ENCODE results near the gene PIEZO2.
"Not testable (repeated sequence)": the region's sequence is repeated elsewhere in the genome, so short reads cannot be mapped to it uniquely, and the experiment has no call there.

PIEZO2 gene

DNA sequence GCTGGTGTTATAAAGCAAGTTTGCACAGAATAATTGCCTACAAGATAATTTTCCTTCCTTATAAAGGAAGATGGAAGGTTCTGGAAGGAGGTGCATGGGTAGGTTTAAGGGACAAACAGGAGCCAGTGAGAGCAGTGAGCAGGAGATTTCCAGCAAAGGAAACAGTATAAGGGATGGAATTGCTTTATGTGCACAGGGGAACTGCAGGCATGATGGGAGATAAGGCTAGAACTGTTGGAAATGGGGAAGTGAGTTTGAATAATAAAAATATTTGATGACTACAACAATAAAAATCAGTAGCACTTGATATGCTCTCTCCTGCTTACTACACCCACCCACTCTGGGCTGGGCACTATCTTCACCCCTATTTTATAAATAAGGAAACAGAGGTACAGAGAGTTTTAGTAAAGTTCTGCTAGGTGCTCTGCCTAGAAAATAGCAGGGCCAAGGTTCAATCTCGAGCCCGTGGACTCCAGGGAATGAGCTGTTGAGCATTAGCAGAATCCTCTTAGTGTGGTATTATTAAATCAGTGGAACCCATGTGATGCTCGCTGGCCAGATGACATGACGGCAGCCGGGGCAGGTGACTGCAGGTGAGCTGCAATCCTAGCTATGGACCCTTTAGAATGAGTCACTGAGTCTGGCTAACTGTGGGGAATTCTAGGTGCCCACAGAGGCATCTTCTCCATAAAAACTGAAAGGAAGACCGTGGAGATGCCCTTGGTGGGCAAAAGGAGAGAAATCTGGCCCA lies 302.5 kb downstream of the PIEZO2 start:
- no peak for DNase-seq (ENCODE audit: insufficient read length, low spot score)
- FAIRE-seq = no peak
- TF ChIP-seq, protein P1, sequence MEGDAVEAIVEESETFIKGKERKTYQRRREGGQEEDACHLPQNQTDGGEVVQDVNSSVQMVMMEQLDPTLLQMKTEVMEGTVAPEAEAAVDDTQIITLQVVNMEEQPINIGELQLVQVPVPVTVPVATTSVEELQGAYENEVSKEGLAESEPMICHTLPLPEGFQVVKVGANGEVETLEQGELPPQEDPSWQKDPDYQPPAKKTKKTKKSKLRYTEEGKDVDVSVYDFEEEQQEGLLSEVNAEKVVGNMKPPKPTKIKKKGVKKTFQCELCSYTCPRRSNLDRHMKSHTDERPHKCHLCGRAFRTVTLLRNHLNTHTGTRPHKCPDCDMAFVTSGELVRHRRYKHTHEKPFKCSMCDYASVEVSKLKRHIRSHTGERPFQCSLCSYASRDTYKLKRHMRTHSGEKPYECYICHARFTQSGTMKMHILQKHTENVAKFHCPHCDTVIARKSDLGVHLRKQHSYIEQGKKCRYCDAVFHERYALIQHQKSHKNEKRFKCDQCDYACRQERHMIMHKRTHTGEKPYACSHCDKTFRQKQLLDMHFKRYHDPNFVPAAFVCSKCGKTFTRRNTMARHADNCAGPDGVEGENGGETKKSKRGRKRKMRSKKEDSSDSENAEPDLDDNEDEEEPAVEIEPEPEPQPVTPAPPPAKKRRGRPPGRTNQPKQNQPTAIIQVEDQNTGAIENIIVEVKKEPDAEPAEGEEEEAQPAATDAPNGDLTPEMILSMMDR (IDR thresholded peaks at IDR 0.05; ENCODE audit: insufficient read depth, missing control alignments) = no peak

DNA sequence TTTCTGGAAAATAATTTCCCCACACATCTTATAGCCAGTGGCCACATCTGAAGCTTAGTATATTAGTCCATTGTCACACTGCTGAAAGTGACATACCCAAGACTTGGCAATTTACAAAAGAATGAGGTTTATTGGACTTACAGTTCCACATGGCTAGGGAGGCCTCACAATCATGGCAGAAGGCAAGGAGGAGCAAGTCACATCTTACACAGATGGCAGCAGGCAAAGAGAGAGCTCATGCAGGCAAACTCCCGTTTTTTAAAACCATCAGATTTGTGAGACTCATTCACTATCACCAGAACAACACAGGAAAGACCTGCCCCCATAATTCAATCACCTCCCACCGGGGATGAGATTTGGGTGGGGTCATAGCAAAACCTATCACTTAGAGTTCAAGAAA lies 303.3 kb downstream of the PIEZO2 start:
- not testable (repeated sequence) for FAIRE-seq; DNase-seq (ENCODE audit: insufficient read length, low spot score)

DNA sequence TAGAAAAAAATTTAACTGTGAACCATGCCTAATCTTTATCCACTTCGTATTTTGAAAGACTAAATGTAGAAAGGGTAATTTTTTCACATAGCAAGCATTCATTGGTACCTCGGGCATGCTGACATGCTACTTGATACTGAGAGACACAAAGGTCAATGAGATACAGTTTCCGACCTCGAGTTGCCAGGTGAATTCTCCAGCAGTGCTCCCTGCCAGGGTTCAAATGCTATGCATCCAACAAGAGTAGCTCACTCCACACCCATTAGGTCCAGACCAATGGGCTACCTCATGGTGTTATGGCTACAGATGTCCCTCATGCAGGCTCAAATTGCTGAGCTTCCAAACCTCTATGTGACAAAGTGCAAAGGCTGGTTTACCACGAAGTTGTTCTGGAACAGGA lies 305.8 kb downstream of the PIEZO2 start:
- DNase-seq (ENCODE audit: insufficient read length, low spot score) = no peak

DNA sequence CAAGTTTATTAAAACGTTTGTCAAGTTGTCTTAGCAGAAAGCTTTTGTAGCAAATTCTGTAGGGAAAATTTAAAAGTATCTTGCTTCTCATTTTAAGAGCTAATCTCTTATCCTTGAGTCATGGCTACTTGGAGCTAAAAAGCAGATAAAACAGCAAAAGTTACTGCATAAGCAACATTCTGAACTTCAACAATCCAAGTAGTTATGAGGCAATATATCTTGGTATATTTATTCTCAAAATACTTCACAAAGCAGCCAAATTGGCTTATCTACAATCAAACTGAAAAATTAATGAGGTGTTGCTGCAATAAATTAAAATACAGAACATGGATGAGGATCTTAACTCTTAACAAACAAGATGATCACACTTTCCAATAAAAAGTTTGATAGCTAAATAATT lies 306.5 kb downstream of the PIEZO2 start:
- DNase-seq (ENCODE audit: insufficient read length, low spot score) = no peak
- TF ChIP-seq, protein P1 (IDR thresholded peaks at IDR 0.05; ENCODE audit: insufficient read depth, missing control alignments) = no peak
- FAIRE-seq = no peak

More for the DNA sequence above, 305.8 kb downstream of the PIEZO2 start:
- FAIRE-seq = no peak
- TF ChIP-seq, protein P1 (IDR thresholded peaks at IDR 0.05; ENCODE audit: insufficient read depth, missing control alignments) = no peak

DNA sequence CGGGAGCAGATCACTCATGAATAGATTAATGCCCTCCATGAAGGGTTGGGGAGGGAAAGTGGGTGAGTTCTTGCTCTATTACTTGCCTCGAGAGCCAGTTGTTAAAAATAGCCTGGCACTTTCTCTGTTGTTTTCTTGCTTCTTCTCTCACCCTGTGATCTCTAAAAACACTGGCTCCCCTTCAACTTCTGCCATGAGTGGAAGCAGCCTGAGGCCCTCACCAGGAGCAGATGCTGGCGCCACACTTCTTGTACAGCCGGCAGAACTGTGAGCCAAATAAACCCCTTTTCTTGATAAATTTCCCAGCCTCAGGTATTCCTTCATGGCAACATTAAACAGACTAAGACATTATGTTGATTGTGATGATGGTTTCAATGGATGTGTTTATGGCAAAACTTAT lies 307.0 kb downstream of the PIEZO2 start:
- TF ChIP-seq, protein P1 (IDR thresholded peaks at IDR 0.05; ENCODE audit: insufficient read depth, missing control alignments) = no peak
- DNase-seq (ENCODE audit: insufficient read length, low spot score) (no peak), FAIRE-seq (no peak)

DNA sequence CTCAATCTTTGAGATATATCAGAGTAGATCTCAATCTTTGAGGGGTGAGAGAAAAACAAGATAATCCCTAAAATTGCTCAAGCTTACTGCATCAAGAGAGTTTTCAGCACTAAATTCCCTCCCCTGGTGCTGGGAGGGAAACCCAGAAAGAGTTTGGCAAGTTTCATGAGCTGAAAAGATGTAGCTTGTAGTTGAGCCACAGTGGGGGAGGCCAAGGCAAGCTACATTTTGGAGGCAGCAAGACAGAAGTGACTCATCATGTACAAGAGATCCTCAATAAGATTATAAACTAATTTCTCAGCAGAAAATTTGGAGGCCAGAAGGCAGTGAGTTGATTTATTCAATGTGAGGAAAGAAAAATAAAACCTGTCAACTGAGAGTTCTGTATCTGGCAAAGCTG lies 308.2 kb downstream of the PIEZO2 start:
- no peak for FAIRE-seq
- TF ChIP-seq, protein P1 (IDR thresholded peaks at IDR 0.05; ENCODE audit: insufficient read depth, missing control alignments) = no peak
- no peak for DNase-seq (ENCODE audit: insufficient read length, low spot score)

DNA sequence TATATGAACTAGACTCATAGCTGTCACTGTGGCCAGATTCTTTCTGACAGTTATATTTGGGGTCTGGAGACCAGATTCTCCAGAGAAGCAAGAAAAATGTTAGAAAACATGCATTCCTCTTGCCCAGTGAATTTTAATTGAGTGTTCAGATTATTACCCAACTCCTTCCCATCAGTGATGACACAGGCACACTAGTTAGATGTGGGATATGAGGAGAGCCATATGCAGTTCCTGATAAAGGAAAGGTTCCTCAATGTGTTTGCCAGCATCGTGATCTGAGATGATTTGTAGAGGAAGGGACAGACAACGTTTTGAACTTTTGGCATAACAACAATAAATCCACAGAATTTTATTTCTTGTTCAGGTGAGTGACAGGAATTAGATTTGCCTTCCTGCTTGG lies 308.6 kb downstream of the PIEZO2 start:
- DNase-seq (ENCODE audit: insufficient read length, low spot score) = no peak
- no peak for FAIRE-seq
- TF ChIP-seq, protein P1 (IDR thresholded peaks at IDR 0.05; ENCODE audit: insufficient read depth, missing control alignments) = no peak

Data from D721Med (cell line).